Measurements from ENCODE around the gene HTT. TPM values are rescaled to one million over a fixed set of nuclear protein-coding genes. Genes with fewer than 3 reads are reported as not detected.

Gene HTT
- polyA plus RNA-seq, 3 donors, result 1.8 to 27.1 (median 3.0) TPM

DNA sequence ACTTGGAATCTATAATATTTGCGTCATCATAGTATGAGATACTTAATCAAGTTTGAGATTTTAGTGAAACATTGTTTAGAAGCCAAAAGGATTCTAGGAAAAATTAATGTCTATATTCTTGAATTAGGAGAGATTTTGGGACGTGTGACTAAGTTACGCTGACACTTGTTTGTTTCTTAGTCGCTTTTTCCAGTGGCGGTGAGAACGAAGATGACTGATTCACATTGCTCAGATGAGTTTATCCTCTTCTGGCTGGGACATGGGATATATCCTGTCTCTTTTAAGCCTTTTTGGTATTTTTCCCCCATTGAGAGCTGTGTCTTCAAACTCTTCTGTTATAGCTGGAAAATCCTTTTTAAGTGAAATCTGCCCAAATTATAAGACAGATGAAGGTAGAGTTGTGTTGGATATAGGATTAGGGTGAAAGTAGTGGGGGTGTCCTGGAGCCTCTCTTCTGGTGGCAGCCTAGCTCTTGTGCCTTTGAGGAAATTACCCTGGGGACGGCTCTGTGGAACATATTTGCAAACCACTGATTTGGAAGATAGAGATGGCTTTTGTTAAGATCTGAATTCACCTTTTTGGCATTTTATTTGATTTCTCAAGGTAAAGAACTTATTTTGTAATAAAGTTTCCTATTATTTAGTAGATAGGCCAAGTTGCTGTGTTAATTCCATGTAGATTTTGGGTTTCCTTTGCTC, 49.7 kb downstream of the HTT start:
- WGBS (ENCODE audit: insufficient coverage), result 100% methylated on average over 6 of the region's 7 CpGs

DNA sequence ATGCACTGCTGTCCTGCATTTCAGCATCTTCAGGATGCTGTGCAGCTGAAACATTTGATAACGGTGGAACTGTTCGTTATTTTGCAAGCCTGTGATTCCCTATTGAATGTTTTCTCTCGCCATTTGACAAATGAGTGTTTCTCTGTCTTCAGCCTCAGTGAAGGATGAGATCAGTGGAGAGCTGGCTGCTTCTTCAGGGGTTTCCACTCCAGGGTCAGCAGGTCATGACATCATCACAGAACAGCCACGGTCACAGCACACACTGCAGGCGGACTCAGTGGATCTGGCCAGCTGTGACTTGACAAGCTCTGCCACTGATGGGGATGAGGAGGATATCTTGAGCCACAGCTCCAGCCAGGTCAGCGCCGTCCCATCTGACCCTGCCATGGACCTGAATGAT, 52.6 kb downstream of the HTT start:
- peak overlapping the region in 4 of 7 donors; percentile 32 to 54 (median 34) for H3K27ac Mint-ChIP-seq
- peaks cover 83 to 88% of the 10 kb centered on the region in 2 donors for H3K36me3 Mint-ChIP-seq
- peaks cover 88 to 98% of the 10 kb centered on the region in 2 donors for H3K36me3 ChIP-seq (replicated peaks in 1 of 2; ENCODE audit: control insufficient read depth in 1 of 2, insufficient read depth in 2 of 2, low read length in 2 of 2)

More for the DNA sequence above, 49.7 kb downstream of the HTT start:
- Mint-ChIP-seq H3K4me3 (no peak overlapping the region), H3K27ac (peak overlapping the region in 1 of 7 donors; percentile 12), H3K9me3 (no peaks in the 10 kb centered on the region), H3K27me3 (ENCODE audit: low read depth in 3 of 3) (no peaks in the 10 kb centered on the region), H3K4me1 (no peaks in the 10 kb centered on the region), H3K36me3 (peaks cover 80 to 89% of the 10 kb centered on the region in 2 donors)
- Histone ChIP-seq H3K9me3 (replicated peaks in 1 of 2; ENCODE audit: control insufficient read depth in 1 of 2, insufficient read depth in 1 of 2, low read length in 2 of 2) (no peaks in the 10 kb centered on the region), H3K9ac (ENCODE audit: insufficient read depth, low read length, poor library complexity, severe bottlenecking) (no peak overlapping the region), H3K27ac (ENCODE audit: low read depth in 1 of 2, low read length in 2 of 2) (no peak overlapping the region), H3K36me3 (replicated peaks in 1 of 2; ENCODE audit: control insufficient read depth in 1 of 2, insufficient read depth in 2 of 2, low read length in 2 of 2) (peaks cover 90 to 98% of the 10 kb centered on the region in 2 donors), H3K4me1 (ENCODE audit: control insufficient read depth in 1 of 2, insufficient read depth in 2 of 2, low read length in 2 of 2) (no peaks in the 10 kb centered on the region), H3K79me2 (ENCODE audit: insufficient read depth, low read length) (no peaks in the 10 kb centered on the region), H2AFZ (ENCODE audit: insufficient read depth, low read depth, low read length, poor library complexity, severe bottlenecking) (no peak overlapping the region), H3K27me3 (ENCODE audit: control insufficient read depth in 2 of 2, insufficient read depth in 2 of 2, low read length in 2 of 2) (no peaks in the 10 kb centered on the region), H4K20me1 (ENCODE audit: insufficient read depth, low read length) (no peaks in the 10 kb centered on the region), H3K4me2 (replicated peaks; ENCODE audit: extremely low read depth, low read length, poor library complexity, severe bottlenecking) (no peak overlapping the region), H3K4me3 (replicated peaks in 1 of 3; ENCODE audit: low read depth in 2 of 3, low read length in 3 of 3) (no peak overlapping the region)
- TF ChIP-seq, protein P1, sequence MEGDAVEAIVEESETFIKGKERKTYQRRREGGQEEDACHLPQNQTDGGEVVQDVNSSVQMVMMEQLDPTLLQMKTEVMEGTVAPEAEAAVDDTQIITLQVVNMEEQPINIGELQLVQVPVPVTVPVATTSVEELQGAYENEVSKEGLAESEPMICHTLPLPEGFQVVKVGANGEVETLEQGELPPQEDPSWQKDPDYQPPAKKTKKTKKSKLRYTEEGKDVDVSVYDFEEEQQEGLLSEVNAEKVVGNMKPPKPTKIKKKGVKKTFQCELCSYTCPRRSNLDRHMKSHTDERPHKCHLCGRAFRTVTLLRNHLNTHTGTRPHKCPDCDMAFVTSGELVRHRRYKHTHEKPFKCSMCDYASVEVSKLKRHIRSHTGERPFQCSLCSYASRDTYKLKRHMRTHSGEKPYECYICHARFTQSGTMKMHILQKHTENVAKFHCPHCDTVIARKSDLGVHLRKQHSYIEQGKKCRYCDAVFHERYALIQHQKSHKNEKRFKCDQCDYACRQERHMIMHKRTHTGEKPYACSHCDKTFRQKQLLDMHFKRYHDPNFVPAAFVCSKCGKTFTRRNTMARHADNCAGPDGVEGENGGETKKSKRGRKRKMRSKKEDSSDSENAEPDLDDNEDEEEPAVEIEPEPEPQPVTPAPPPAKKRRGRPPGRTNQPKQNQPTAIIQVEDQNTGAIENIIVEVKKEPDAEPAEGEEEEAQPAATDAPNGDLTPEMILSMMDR (IDR thresholded peaks at IDR 0.05), result no peak
- DNase-seq, result no peak
- intact Hi-C loops (cut with micrococcal nuclease), result no loop called here

More for the DNA sequence above, 52.6 kb downstream of the HTT start:
- no peak overlapping the region for H3K4me3 ChIP-seq (replicated peaks in 1 of 3; ENCODE audit: low read depth in 2 of 3, low read length in 3 of 3)
- no peaks in the 10 kb centered on the region for H4K20me1 ChIP-seq (ENCODE audit: insufficient read depth, low read length)
- peaks cover 0 to 1% (median 0%) of the 10 kb centered on the region in 3 donors for H3K27me3 Mint-ChIP-seq (ENCODE audit: low read depth in 3 of 3)
- WGBS (ENCODE audit: insufficient coverage), result 98% methylated on average over 7 of the region's 7 CpGs
- H3K4me1 Mint-ChIP-seq, result no peaks in the 10 kb centered on the region
- no peak overlapping the region for H3K4me2 ChIP-seq (replicated peaks; ENCODE audit: extremely low read depth, low read length, poor library complexity, severe bottlenecking)
- no peak overlapping the region for H3K9ac ChIP-seq (ENCODE audit: insufficient read depth, low read length, poor library complexity, severe bottlenecking)
- H3K27ac ChIP-seq (ENCODE audit: low read depth in 1 of 2, low read length in 2 of 2), result peak overlapping the region in 1 of 2 donors; percentile 7
- H2AFZ ChIP-seq (ENCODE audit: insufficient read depth, low read depth, low read length, poor library complexity, severe bottlenecking), result no peak overlapping the region
- H3K27me3 ChIP-seq (ENCODE audit: control insufficient read depth in 2 of 2, insufficient read depth in 2 of 2, low read length in 2 of 2), result no peaks in the 10 kb centered on the region
- TF ChIP-seq, protein P1 (IDR thresholded peaks at IDR 0.05), result no peak
- no peak overlapping the region for H3K4me3 Mint-ChIP-seq
- no peaks in the 10 kb centered on the region for H3K9me3 ChIP-seq (replicated peaks in 1 of 2; ENCODE audit: control insufficient read depth in 1 of 2, insufficient read depth in 1 of 2, low read length in 2 of 2)
- H3K79me2 ChIP-seq (ENCODE audit: insufficient read depth, low read length), result no peaks in the 10 kb centered on the region
- H3K4me1 ChIP-seq (ENCODE audit: control insufficient read depth in 1 of 2, insufficient read depth in 2 of 2, low read length in 2 of 2), result no peaks in the 10 kb centered on the region
- no peaks in the 10 kb centered on the region for H3K9me3 Mint-ChIP-seq
- DNase-seq, result no peak
- intact Hi-C loops (cut with micrococcal nuclease), result no loop called here
